SJCRH30 (cell line): ENCODE measurements around the gene LRRK1. TPM values are rescaled to one million over a fixed set of nuclear protein-coding genes. Genes with fewer than 3 reads are reported as not detected.

Experiments
- DNase-seq, 2 experiments: peaks; one replicate each; pipeline ENCODE4 v3.0.0-alpha.2; 2015 to 2020
- H3K27ac ChIP-seq: fragments of 250-450 bp; sonication (Bioruptor Pico); 2 replicates; pipeline ENCODE4 v1.5.1; 2020; ENCODE audit warnings: mild to moderate bottlenecking, moderate library complexity
- H3K27me3 ChIP-seq: fragments of 250-450 bp; sonication (Bioruptor Pico); 2 replicates; pipeline ENCODE4 v1.5.1; 2020; ENCODE audit warnings: mild to moderate bottlenecking, moderate library complexity
- H3K36me3 ChIP-seq: fragments of 250-450 bp; sonication (Bioruptor Pico); 2 replicates; pipeline ENCODE4 v1.5.1; 2020; ENCODE audit warnings: mild to moderate bottlenecking, moderate library complexity
- H3K4me1 ChIP-seq: fragments of 250-450 bp; sonication (Bioruptor Pico); 2 replicates; pipeline ENCODE4 v1.5.1; 2020; ENCODE audit warnings: mild to moderate bottlenecking, moderate library complexity
- H3K4me3 ChIP-seq: fragments of 250-450 bp; sonication (Bioruptor Pico); 2 replicates; pipeline ENCODE4 v1.5.1; 2020; ENCODE audit warnings: mild to moderate bottlenecking, moderate library complexity
- H3K9me3 ChIP-seq: fragments of 250-450 bp; sonication (Bioruptor Pico); replicated peaks from 2 replicates; pipeline ENCODE4 v1.5.1; 2020; ENCODE audit warnings: mild to moderate bottlenecking, moderate library complexity
- total RNA-seq: library from RNA; depleted of rRNA; stranded (reverse); fragments of >200 nt; shearing (Covaris generic); gene quantifications from 2 replicates; pipeline ENCODE4 v1.2.3, GENCODE V29; 2014

LRRK1 gene
- total RNA-seq, 1 experiment from 2014 or later = 5.8 TPM

DNA sequence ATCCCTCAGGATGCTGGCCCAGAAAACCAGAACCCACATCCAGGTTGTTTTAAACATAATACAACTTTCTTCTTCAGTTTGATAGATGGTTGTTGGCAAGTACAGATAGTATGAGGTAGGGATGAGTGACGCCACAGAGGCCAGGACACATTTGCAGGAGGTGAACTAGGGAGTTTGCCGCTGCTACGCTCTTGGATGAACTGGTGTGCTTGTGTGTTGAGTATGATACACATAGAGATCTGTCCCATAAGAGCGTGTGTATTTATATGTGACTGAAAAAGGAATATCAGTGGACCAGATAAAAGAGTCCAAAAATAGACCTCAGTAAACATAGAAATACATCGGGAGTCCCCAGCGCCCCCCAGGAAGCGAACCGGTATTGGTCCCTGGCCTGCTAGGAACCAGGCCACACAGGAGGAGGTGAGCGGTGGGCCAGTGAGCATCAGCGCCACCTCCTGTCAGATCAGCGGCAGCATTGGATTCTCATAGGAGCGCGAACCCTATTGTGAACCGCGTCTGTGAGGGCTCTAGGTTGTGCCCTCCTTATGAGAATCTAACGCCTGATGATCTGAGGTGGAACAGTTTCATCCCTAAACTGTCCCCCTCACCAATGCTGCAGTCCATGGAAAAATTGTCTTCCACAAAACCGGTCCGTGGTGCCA lies 98.1 kb downstream of the LRRK1 start:
- Histone ChIP-seq H3K9me3 (no peaks in the 10 kb centered on the region), H3K4me1 (peaks cover 5% of the 10 kb centered on the region; the same call in 1 of the 2 replicates), H3K4me3 (no peak overlapping the region), H3K27me3 (no peaks in the 10 kb centered on the region), H3K36me3 (no peaks in the 10 kb centered on the region), H3K27ac (no peak overlapping the region)
- peak in 1 of 2 experiments; percentile 23 for DNase-seq

- no peaks in the 10 kb centered on the region for H3K9me3 ChIP-seq
- no peak overlapping the region for H3K4me3 ChIP-seq
- peaks cover 5% of the 10 kb centered on the region; the same call in 1 of the 2 replicates for H3K4me1 ChIP-seq
- H3K27ac ChIP-seq = no peak overlapping the region
- no peaks in the 10 kb centered on the region for H3K36me3 ChIP-seq
- no peaks in the 10 kb centered on the region for H3K27me3 ChIP-seq
- no peak for DNase-seq
Measured at GRCh38 chr15:101018016-101018415, 98.9 kb downstream of the LRRK1 start.

GRCh38 chr15:101018450-101018849 lies 99.3 kb downstream of the LRRK1 start:
- no peak for DNase-seq

GRCh38 chr15:101019366-101019896 lies 100.3 kb downstream of the LRRK1 start:
- Histone ChIP-seq H3K36me3 (no peaks in the 10 kb centered on the region), H3K4me3 (no peak overlapping the region), H3K27me3 (no peaks in the 10 kb centered on the region), H3K27ac (no peak overlapping the region), H3K4me1 (peaks cover 10% of the 10 kb centered on the region; the same call in 1 of the 2 replicates), H3K9me3 (no peaks in the 10 kb centered on the region)
- no peak for DNase-seq

More at GRCh38 chr15:101018450-101018849, 99.3 kb downstream of the LRRK1 start:
- H3K9me3 ChIP-seq = no peaks in the 10 kb centered on the region
- H3K4me3 ChIP-seq = no peak overlapping the region
- no peaks in the 10 kb centered on the region for H3K36me3 ChIP-seq
- peaks cover 5% of the 10 kb centered on the region; the same call in 1 of the 2 replicates for H3K4me1 ChIP-seq
- no peak overlapping the region for H3K27ac ChIP-seq
- H3K27me3 ChIP-seq = no peaks in the 10 kb centered on the region

- Histone ChIP-seq H3K27me3 (no peaks in the 10 kb centered on the region), H3K9me3 (no peaks in the 10 kb centered on the region), H3K4me1 (peaks cover 6% of the 10 kb centered on the region; the same call in 1 of the 2 replicates), H3K27ac (no peak overlapping the region), H3K36me3 (no peaks in the 10 kb centered on the region), H3K4me3 (no peak overlapping the region)
- DNase-seq = no peak
Measured at GRCh38 chr15:101020451-101020850, 101.3 kb downstream of the LRRK1 start.

DNA sequence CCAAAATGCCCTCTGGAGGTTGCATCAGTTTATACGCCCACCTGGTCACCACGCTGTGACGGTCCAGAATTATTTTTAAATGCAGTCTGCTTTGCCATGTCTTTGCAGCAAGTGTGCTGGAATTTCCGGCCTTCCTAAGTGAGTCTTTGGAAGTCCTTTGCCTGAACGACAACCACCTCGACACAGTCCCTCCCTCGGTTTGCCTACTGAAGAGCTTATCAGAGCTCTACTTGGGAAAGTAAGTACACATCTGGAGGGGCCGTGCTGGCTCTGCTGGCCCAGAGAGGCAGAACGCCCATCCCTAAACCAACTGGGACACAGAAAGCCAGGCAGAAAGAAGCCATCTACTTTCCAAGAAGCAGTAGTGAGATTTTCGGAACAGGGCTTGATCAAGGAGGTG lies 101.8 kb downstream of the LRRK1 start:
- H3K4me3 ChIP-seq = no peak overlapping the region
- H3K27ac ChIP-seq = no peak overlapping the region
- DNase-seq = no peak
- no peaks in the 10 kb centered on the region for H3K27me3 ChIP-seq
- no peaks in the 10 kb centered on the region for H3K36me3 ChIP-seq
- H3K4me1 ChIP-seq = peaks cover 5% of the 10 kb centered on the region; the same call in 1 of the 2 replicates
- no peaks in the 10 kb centered on the region for H3K9me3 ChIP-seq

GRCh38 chr15:101022306-101022705 lies 103.1 kb downstream of the LRRK1 start:
- no peak for DNase-seq
- Histone ChIP-seq H3K9me3 (no peaks in the 10 kb centered on the region), H3K36me3 (no peaks in the 10 kb centered on the region), H3K27me3 (no peaks in the 10 kb centered on the region), H3K27ac (no peak overlapping the region), H3K4me3 (no peak overlapping the region), H3K4me1 (peaks cover 5% of the 10 kb centered on the region; the same call in 1 of the 2 replicates)

- Histone ChIP-seq H3K27ac (no peak overlapping the region), H3K4me3 (no peak overlapping the region), H3K9me3 (no peaks in the 10 kb centered on the region), H3K27me3 (no peaks in the 10 kb centered on the region), H3K36me3 (no peaks in the 10 kb centered on the region), H3K4me1 (peaks cover 5% of the 10 kb centered on the region; the same call in 1 of the 2 replicates)
- no peak for DNase-seq
Measured at GRCh38 chr15:101022876-101023275, 103.7 kb downstream of the LRRK1 start.

- Histone ChIP-seq H3K4me1 (peaks cover 5% of the 10 kb centered on the region; the same call in 1 of the 2 replicates), H3K27ac (no peak overlapping the region), H3K9me3 (no peaks in the 10 kb centered on the region), H3K36me3 (no peaks in the 10 kb centered on the region), H3K27me3 (no peaks in the 10 kb centered on the region), H3K4me3 (no peak overlapping the region)
- DNase-seq = no peak
Measured at GRCh38 chr15:101023501-101024072, 104.4 kb downstream of the LRRK1 start.

- H3K4me3 ChIP-seq = no peak overlapping the region
- H3K27ac ChIP-seq = no peak overlapping the region
- peak; percentile 25 to 52 for DNase-seq
- peaks cover 5% of the 10 kb centered on the region; the same call in 1 of the 2 replicates for H3K4me1 ChIP-seq
- H3K9me3 ChIP-seq = no peaks in the 10 kb centered on the region
- no peaks in the 10 kb centered on the region for H3K36me3 ChIP-seq
- no peaks in the 10 kb centered on the region for H3K27me3 ChIP-seq
Measured at GRCh38 chr15:101024073-101024695, 105.0 kb downstream of the LRRK1 start.

GRCh38 chr15:101024706-101025500 lies 105.7 kb downstream of the LRRK1 start:
- Histone ChIP-seq H3K9me3 (no peaks in the 10 kb centered on the region), H3K4me3 (no peak overlapping the region), H3K4me1 (peaks cover 5% of the 10 kb centered on the region; the same call in 1 of the 2 replicates), H3K27ac (no peak overlapping the region), H3K36me3 (no peaks in the 10 kb centered on the region), H3K27me3 (no peaks in the 10 kb centered on the region)
- no peak for DNase-seq

DNA sequence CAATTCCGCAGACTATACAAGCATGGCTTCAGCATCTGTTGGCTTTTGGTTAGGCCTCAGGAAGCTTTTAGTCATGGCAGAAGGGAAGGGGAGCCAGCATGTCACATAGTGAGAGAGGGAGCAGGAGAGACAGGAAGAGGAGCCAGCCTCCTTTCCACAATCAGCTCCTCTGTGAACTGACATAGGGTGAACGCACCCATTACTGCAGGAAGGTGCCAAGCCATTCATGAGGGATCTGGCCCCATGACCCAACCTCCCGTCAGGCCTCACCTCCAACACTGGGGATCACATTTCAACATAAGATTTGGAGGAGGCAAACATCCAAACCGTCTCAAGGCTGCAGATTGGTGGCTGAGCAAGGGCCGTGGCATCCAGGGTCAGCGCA lies 106.3 kb downstream of the LRRK1 start:
- Histone ChIP-seq H3K4me3 (no peak overlapping the region), H3K27ac (no peak overlapping the region)

GRCh38 chr15:101025896-101026631 lies 106.9 kb downstream of the LRRK1 start:
- no peak overlapping the region for H3K27ac ChIP-seq
- no peak for DNase-seq
- no peak overlapping the region for H3K4me3 ChIP-seq
- no peaks in the 10 kb centered on the region for H3K36me3 ChIP-seq
- H3K9me3 ChIP-seq = no peaks in the 10 kb centered on the region
- H3K27me3 ChIP-seq = no peaks in the 10 kb centered on the region
- peaks cover 5% of the 10 kb centered on the region; the same call in 1 of the 2 replicates for H3K4me1 ChIP-seq

More for the DNA sequence above, 106.3 kb downstream of the LRRK1 start:
- Histone ChIP-seq H3K27me3 (no peaks in the 10 kb centered on the region), H3K4me1 (peaks cover 5% of the 10 kb centered on the region; the same call in 1 of the 2 replicates), H3K9me3 (no peaks in the 10 kb centered on the region), H3K36me3 (no peaks in the 10 kb centered on the region)
- DNase-seq = no peak
